Mesothelial cell of epicardium (in vitro differentiated cells): ENCODE measurements around the gene GUCY1B1. TPM values are rescaled to one million over a fixed set of nuclear protein-coding genes. Genes with fewer than 3 reads are reported as not detected.
A peak's percentile ranks its signal among the peaks of the same experiment; 100 is the strongest.

Source experiments
- DNase-seq, 2 experiments: peaks; one replicate each; pipeline ENCODE4 v3.0.0; 2021; ENCODE audit warnings: low spot score in 2 of 2; ENCODE audit not compliant: unreplicated experiment in 2 of 2
- H3K27ac Mint-ChIP-seq: 2 replicates; pipeline ENCODE4 v1.8.0; 2021; ENCODE audit warnings: mixed read lengths
- H3K27me3 Mint-ChIP-seq: 2 replicates; pipeline ENCODE4 v1.8.0; 2021; ENCODE audit warnings: low read depth, mixed read lengths
- H3K36me3 Mint-ChIP-seq: 2 replicates; pipeline ENCODE4 v1.8.0; 2021; ENCODE audit warnings: mixed read lengths
- H3K4me1 Mint-ChIP-seq: 2 replicates; pipeline ENCODE4 v1.8.0; 2021; ENCODE audit warnings: mixed read lengths
- H3K4me3 Mint-ChIP-seq: 2 replicates; pipeline ENCODE4 v1.8.0; 2021; ENCODE audit warnings: mild to moderate bottlenecking, moderate library complexity, mixed read lengths
- H3K9me3 Mint-ChIP-seq: 2 replicates; pipeline ENCODE4 v1.8.0; 2021; ENCODE audit warnings: mixed read lengths
- total RNA-seq: library from RNA; stranded (reverse); gene quantifications from 3 replicates; pipeline ENCODE4 v1.2.1, GENCODE V29; 2021
- TF ChIP-seq, protein P1 (sequence below): fragments of 200-600 bp; sonication (generic); IDR thresholded peaks from one replicate; pipeline ENCODE4 v1.5.0; 2021; ENCODE audit warnings: antibody characterized with exemption; ENCODE audit not compliant: unreplicated experiment

GUCY1B1 gene
- total RNA-seq, 1 donor from 2014 or later, result 17.1 TPM

GRCh38 chr4:155809835-155810234, 51.0 kb downstream of the GUCY1B1 start:
- no peaks in the 10 kb centered on the region for H3K27me3 Mint-ChIP-seq
- no peaks in the 10 kb centered on the region for H3K9me3 Mint-ChIP-seq
- DNase-seq, result no peak
- peaks cover 8% of the 10 kb centered on the region for H3K36me3 Mint-ChIP-seq
- TF ChIP-seq, protein P1, sequence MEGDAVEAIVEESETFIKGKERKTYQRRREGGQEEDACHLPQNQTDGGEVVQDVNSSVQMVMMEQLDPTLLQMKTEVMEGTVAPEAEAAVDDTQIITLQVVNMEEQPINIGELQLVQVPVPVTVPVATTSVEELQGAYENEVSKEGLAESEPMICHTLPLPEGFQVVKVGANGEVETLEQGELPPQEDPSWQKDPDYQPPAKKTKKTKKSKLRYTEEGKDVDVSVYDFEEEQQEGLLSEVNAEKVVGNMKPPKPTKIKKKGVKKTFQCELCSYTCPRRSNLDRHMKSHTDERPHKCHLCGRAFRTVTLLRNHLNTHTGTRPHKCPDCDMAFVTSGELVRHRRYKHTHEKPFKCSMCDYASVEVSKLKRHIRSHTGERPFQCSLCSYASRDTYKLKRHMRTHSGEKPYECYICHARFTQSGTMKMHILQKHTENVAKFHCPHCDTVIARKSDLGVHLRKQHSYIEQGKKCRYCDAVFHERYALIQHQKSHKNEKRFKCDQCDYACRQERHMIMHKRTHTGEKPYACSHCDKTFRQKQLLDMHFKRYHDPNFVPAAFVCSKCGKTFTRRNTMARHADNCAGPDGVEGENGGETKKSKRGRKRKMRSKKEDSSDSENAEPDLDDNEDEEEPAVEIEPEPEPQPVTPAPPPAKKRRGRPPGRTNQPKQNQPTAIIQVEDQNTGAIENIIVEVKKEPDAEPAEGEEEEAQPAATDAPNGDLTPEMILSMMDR, result peak; percentile 68
- peaks cover 8% of the 10 kb centered on the region for H3K4me1 Mint-ChIP-seq
- no peak overlapping the region for H3K27ac Mint-ChIP-seq
- H3K4me3 Mint-ChIP-seq, result no peak overlapping the region

GRCh38 chr4:155811083-155811482, 52.3 kb downstream of the GUCY1B1 start:
- H3K4me3 Mint-ChIP-seq, result no peak overlapping the region
- H3K36me3 Mint-ChIP-seq, result no peaks in the 10 kb centered on the region
- TF ChIP-seq, protein P1, result no peak
- DNase-seq, result no peak
- H3K9me3 Mint-ChIP-seq, result no peaks in the 10 kb centered on the region
- H3K27ac Mint-ChIP-seq, result no peak overlapping the region
- peaks cover 6% of the 10 kb centered on the region for H3K4me1 Mint-ChIP-seq
- no peaks in the 10 kb centered on the region for H3K27me3 Mint-ChIP-seq

GRCh38 chr4:155818639-155819038, 59.8 kb downstream of the GUCY1B1 start:
- Mint-ChIP-seq H3K27me3 (no peaks in the 10 kb centered on the region), H3K4me1 (peaks cover 3% of the 10 kb centered on the region), H3K9me3 (no peaks in the 10 kb centered on the region), H3K4me3 (no peak overlapping the region), H3K36me3 (no peaks in the 10 kb centered on the region), H3K27ac (no peak overlapping the region)
- TF ChIP-seq, protein P1, result no peak
- DNase-seq, result no peak

DNA sequence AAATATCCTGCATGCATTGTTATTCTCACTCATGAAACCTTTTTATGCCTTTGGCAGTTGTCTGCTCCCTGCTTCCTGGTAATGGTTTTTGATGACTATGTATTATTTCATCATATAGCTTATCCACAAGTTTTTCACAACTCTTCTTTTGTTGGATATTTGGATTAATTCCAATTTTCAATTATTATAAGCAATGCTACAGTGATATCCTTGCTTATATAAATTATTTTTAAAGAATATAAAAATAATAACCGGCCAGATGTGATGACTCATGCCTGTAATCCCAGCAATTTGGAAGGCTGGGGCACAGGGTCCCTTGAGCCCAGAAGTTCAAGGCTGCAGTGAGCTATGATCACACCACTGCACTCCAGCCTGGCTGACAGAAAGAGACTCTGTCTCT, 60.2 kb downstream of the GUCY1B1 start:
- DNase-seq, result no peak
- peaks cover 3% of the 10 kb centered on the region for H3K4me1 Mint-ChIP-seq
- H3K4me3 Mint-ChIP-seq, result no peak overlapping the region

DNA sequence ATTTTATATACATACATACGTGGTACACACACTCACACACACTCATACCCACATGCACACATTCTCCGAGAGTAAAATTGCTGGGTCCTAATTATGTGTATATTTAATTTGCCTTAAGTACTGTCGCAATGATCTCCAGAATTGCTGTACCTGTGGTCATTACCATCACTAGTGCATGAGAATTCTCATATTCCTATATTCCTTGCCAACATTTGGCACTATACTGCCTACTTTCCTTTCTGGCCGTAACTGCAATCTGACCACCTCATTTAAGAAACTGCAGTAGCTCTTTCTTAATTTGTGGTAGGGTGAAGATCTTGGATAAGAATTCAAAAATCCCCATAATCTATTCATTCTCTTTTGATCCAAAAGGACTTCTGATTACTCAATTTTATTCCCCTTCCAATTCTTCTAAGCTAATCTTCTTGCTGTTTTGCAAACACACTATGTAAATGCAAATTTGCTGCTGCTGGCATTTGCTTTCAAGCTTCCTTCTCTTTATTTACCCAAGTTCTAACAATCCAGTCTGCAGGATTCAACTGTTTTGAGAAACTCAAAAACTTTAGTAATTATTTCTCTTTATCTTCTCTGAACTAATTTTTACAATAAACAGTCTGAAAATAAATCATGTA, 62.2 kb downstream of the GUCY1B1 start:
- Mint-ChIP-seq H3K4me3 (no peak overlapping the region), H3K4me1 (peaks cover 3% of the 10 kb centered on the region), H3K36me3 (no peaks in the 10 kb centered on the region), H3K9me3 (no peaks in the 10 kb centered on the region), H3K27ac (no peak overlapping the region), H3K27me3 (no peaks in the 10 kb centered on the region)
- no peak for DNase-seq
- TF ChIP-seq, protein P1, result no peak

More for the DNA sequence above, 60.2 kb downstream of the GUCY1B1 start:
- no peaks in the 10 kb centered on the region for H3K36me3 Mint-ChIP-seq
- H3K27me3 Mint-ChIP-seq, result no peaks in the 10 kb centered on the region
- no peaks in the 10 kb centered on the region for H3K9me3 Mint-ChIP-seq
- TF ChIP-seq, protein P1, result no peak
- H3K27ac Mint-ChIP-seq, result no peak overlapping the region

GRCh38 chr4:155822572-155822971, 63.8 kb downstream of the GUCY1B1 start:
- no peak overlapping the region for H3K27ac Mint-ChIP-seq
- peaks cover 10% of the 10 kb centered on the region for H3K9me3 Mint-ChIP-seq
- no peak for DNase-seq
- no peaks in the 10 kb centered on the region for H3K36me3 Mint-ChIP-seq
- H3K4me1 Mint-ChIP-seq, result peaks cover 3% of the 10 kb centered on the region
- H3K27me3 Mint-ChIP-seq, result no peaks in the 10 kb centered on the region
- H3K4me3 Mint-ChIP-seq, result no peak overlapping the region
- TF ChIP-seq, protein P1, result no peak
